SK-N-SH (cell line): ENCODE measurements around the gene PNPLA5. TPM values are rescaled to one million over a fixed set of nuclear protein-coding genes. Genes with fewer than 3 reads are reported as not detected.

Source experiments
- CTCF ChIA-PET: fragments of 300-600, 350-600 bp; formaldehyde crosslinking; extraction: SDS; loops from one replicate; lab custom pipeline; 2021; lab: Yijun Ruan, JAX
- POLR2A ChIA-PET: fragments of 350-600 bp; sonication (Branson Sonifier 250); formaldehyde crosslinking; extraction: SDS; loops from one replicate; lab custom pipeline; 2020; ENCODE audit warnings: antibody characterized with exemption, inconsistent platforms; lab: Yijun Ruan, JAX
- DNase-seq: peaks from one replicate; pipeline ENCODE4 v3.0.0; 2012
- H2AFZ ChIP-seq: fragments of 200-600 bp; sonication (generic); 2 replicates; pipeline ENCODE4 v1.8.1; 2016; ENCODE audit warnings: antibody characterized with exemption, mild to moderate bottlenecking, low read depth
- H3F3A ChIP-seq: fragments of 200-600 bp; sonication (generic); replicated peaks from 2 replicates; pipeline ENCODE3; 2016; ENCODE audit warnings: antibody characterized with exemption, mild to moderate bottlenecking; ENCODE audit not compliant: insufficient read depth
- H3K27ac ChIP-seq, 2 experiments: fragments of 200-500 bp in 1 of 2; fragments of 200-600 bp in 1 of 2; sonication (Bioruptor generic) in 1 of 2; sonication (generic), shearing (Covaris generic) in 1 of 2; 2 replicates each; pipeline versions ENCODE4 v1.5.1 to v1.6.1; 2014 to 2016; ENCODE audit warnings: low read depth in 2 of 2, inconsistent platforms in 1 of 2, low read length in 1 of 2, mild to moderate bottlenecking in 1 of 2, mixed read lengths in 1 of 2
- H3K27me3 ChIP-seq: fragments of 200-600 bp; sonication (generic), shearing (Covaris generic); 2 replicates; pipeline ENCODE4 v1.6.1; 2016; ENCODE audit warnings: mixed run types; ENCODE audit not compliant: insufficient read depth
- H3K36me3 ChIP-seq, 2 experiments: fragments of 200-500 bp in 1 of 2; fragments of 200-600 bp in 1 of 2; sonication (Bioruptor generic) in 1 of 2; sonication (generic) in 1 of 2; replicated peaks in 1 of 2; 2 replicates each; pipeline versions ENCODE3 to v1.5.1; 2014 to 2016; ENCODE audit warnings: low read length in 1 of 2, mild to moderate bottlenecking in 1 of 2; ENCODE audit not compliant: insufficient read depth in 2 of 2, control insufficient read depth in 1 of 2
- H3K4me1 ChIP-seq, 2 experiments: fragments of 200-500 bp in 1 of 2; fragments of 200-600 bp in 1 of 2; sonication (Bioruptor generic) in 1 of 2; sonication (generic), shearing (Covaris generic) in 1 of 2; 2 replicates each; pipeline versions ENCODE4 v1.5.1 to v1.6.1; 2014 to 2016; ENCODE audit warnings: low read depth in 1 of 2, low read length in 1 of 2, mixed run types in 1 of 2; ENCODE audit not compliant: insufficient read depth in 2 of 2, control insufficient read depth in 1 of 2
- H3K4me2 ChIP-seq: fragments of 200-600 bp; sonication (generic), shearing (Covaris generic); 2 replicates; pipeline ENCODE4 v1.6.1; 2017; ENCODE audit warnings: mixed run types
- H3K4me3 ChIP-seq, 2 experiments: fragments of 200-500 bp in 1 of 2; fragments of 200-600 bp in 1 of 2; sonication (Bioruptor generic) in 1 of 2; sonication (generic), shearing (Covaris generic) in 1 of 2; 2 replicates each; pipeline versions ENCODE4 v1.5.1 to v1.8.1; 2014 to 2016; ENCODE audit warnings: low read depth in 2 of 2, inconsistent platforms in 1 of 2, low read length in 1 of 2, mild to moderate bottlenecking in 1 of 2, mixed read lengths in 1 of 2, moderate library complexity in 1 of 2
- H3K79me2 ChIP-seq: fragments of 200-600 bp; sonication (generic); 2 replicates; pipeline ENCODE4 v1.8.1; 2017; ENCODE audit warnings: mild to moderate bottlenecking; ENCODE audit not compliant: insufficient read depth
- H3K9ac ChIP-seq: fragments of 200-600 bp; sonication (generic); 2 replicates; pipeline ENCODE4 v1.6.1; 2017; ENCODE audit warnings: mixed run types
- H3K9me2 ChIP-seq: fragments of 200-600 bp; sonication (generic); 2 replicates; pipeline ENCODE4 v1.6.1; 2017; ENCODE audit warnings: mixed run types
- H3K9me3 ChIP-seq: fragments of 200-600 bp; sonication (generic); 2 replicates; pipeline ENCODE4 v1.6.1; 2017; ENCODE audit warnings: mixed run types, mild to moderate bottlenecking, moderate library complexity
- H4K20me1 ChIP-seq: fragments of 200-600 bp; sonication (generic); 2 replicates; pipeline ENCODE4 v1.6.1; 2017; ENCODE audit warnings: mild to moderate bottlenecking, mixed run types; ENCODE audit not compliant: insufficient read depth
- EZH2phosphoT487 ChIP-seq: fragments of 200-600 bp; sonication (generic); IDR thresholded peaks from 2 replicates; pipeline ENCODE4 v1.6.1; 2017; ENCODE audit warnings: low read depth, mixed run types, mild to moderate bottlenecking, antibody characterized with exemption, moderate library complexity, borderline replicate concordance
- FOXJ3 ChIP-seq: sonication (generic); formaldehyde crosslinking; IDR thresholded peaks from 2 replicates; pipeline ENCODE4 v1.5.1; 2020; ENCODE audit warnings: mild to moderate bottlenecking, missing genetic modification reagents
- IRF3 ChIP-seq: fragments of 150-350 bp; IDR thresholded peaks from 2 replicates; pipeline ENCODE4 v1.6.1; 2016; ENCODE audit warnings: mild to moderate bottlenecking, low read depth, low read length
- JUND ChIP-seq: IDR thresholded peaks from 2 replicates; pipeline ENCODE4 v1.4.0; 2012
- YY1 ChIP-seq: IDR thresholded peaks from 2 replicates; pipeline ENCODE4 v1.4.0; 2012; ENCODE audit warnings: low read depth, mild to moderate bottlenecking
- ZBTB33 ChIP-seq: IDR thresholded peaks from 2 replicates; pipeline ENCODE4 v1.4.0; 2012; ENCODE audit warnings: low read depth, borderline replicate concordance
- WGBS: methylation state at CpG from one replicate; pipeline ENCODE4 v1.1.6; 2017; ENCODE audit warnings: low lambda C conversion rate; 5-methylcytosine and 5-hydroxymethylcytosine counted together
- polyA plus RNA-seq, 3 experiments: library from polyadenylated mRNA; depleted of rRNA; stranded (reverse); fragments of >200 nt; gene quantifications; 2 replicates each; pipeline ENCODE4 v1.2.3, GENCODE V29; 2012
- TF ChIP-seq, protein P1 (sequence below): fragments of 200-600 bp; sonication (generic); IDR thresholded peaks from 2 replicates; pipeline ENCODE4 v1.6.1; 2017; ENCODE audit warnings: antibody characterized with exemption, mild to moderate bottlenecking, moderate library complexity

Gene PNPLA5
- polyA plus RNA-seq, 1 of the 3 experiments (the other 2 are of a cell fraction), result not detected

DNA sequence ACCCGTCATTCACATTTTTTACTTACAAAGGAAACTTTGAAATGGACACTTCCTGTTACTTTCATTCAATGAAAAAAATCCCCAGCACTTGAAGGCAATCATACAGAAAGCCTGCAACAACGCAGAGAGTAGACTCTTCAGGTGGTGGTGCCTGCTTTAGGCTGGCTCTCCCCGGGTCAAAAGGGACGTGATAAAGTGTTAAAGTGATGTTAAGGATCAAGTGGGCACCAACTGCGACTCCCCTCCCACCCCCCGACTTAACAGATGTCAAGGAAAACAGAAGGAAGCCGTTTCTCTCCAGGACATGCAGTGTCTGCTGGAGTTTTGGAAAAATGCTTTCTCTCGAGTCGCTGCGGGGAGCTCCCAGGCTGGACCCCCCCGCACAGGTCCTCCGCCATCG, 31.4 kb upstream of the PNPLA5 start (continued):
- TF ChIP-seq, protein P1, sequence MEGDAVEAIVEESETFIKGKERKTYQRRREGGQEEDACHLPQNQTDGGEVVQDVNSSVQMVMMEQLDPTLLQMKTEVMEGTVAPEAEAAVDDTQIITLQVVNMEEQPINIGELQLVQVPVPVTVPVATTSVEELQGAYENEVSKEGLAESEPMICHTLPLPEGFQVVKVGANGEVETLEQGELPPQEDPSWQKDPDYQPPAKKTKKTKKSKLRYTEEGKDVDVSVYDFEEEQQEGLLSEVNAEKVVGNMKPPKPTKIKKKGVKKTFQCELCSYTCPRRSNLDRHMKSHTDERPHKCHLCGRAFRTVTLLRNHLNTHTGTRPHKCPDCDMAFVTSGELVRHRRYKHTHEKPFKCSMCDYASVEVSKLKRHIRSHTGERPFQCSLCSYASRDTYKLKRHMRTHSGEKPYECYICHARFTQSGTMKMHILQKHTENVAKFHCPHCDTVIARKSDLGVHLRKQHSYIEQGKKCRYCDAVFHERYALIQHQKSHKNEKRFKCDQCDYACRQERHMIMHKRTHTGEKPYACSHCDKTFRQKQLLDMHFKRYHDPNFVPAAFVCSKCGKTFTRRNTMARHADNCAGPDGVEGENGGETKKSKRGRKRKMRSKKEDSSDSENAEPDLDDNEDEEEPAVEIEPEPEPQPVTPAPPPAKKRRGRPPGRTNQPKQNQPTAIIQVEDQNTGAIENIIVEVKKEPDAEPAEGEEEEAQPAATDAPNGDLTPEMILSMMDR, result no peak
- no peak for TF ChIP-seq FOXJ3 (CRISPR knock-in tag)
- TF ChIP-seq EZH2phosphoT487, result no peak
- no peak for TF ChIP-seq IRF3
- no peak for TF ChIP-seq YY1

DNA sequence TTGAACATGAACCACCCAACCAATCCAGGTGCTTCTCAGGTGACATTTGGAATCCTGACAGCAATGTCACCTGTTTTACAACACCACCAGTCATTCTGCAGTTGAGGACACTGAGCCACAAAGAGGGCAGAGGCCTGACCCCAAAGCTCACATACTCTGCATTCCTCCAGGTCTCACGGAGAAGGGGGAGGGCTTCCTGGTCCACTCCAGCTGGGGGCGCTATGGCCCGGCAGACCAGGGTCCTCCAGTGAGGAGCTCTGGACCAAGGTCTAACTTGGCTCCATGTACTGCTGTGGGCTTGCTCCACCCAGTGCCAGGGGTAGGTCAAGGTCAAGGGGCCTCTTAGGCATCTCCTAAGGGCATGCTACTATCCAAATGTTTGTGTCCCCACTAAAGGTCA, 30.3 kb upstream of the PNPLA5 start:
- Histone ChIP-seq H3K9ac (no peak overlapping the region), H3K36me3 (no peaks in the 10 kb centered on the region), H3K27me3 (no peaks in the 10 kb centered on the region), H2AFZ (no peak overlapping the region), H3F3A (no peaks in the 10 kb centered on the region), H3K79me2 (no peaks in the 10 kb centered on the region), H3K9me3 (no peaks in the 10 kb centered on the region), H3K4me1 (peaks cover 16 to 19% of the 10 kb centered on the region in 2 experiments; a peak in 3 of 4 replicates), H3K27ac (no peak overlapping the region), H4K20me1 (no peaks in the 10 kb centered on the region), H3K9me2 (no peaks in the 10 kb centered on the region), H3K4me3 (no peak overlapping the region), H3K4me2 (peak overlapping the region; percentile 88; the same call in 1 of the 2 replicates)
- WGBS, result no CpG with 5 or more reads among the region's 3 CpGs
- CTCF ChIA-PET, result interaction anchor here (0.9 to 2.8 kb wide), 3 partner anchors 8 to 24 kb away, joined by 6 to 19 read pairs (median 9); no protein-coding TSS in a partner anchor
- POLR2A ChIA-PET, result no interaction called here
- TF ChIP-seq JUND (no peak), ZBTB33 (no peak)
- TF ChIP-seq, protein P1, result peak; percentile 34; the same call in 1 of the 2 replicates
- DNase-seq, result no peak
